Mucosa of descending colon (tissue), 3 donors: ENCODE data around the gene NHSL2. TPM values are rescaled to one million over a fixed set of nuclear protein-coding genes. Genes with fewer than 3 reads are reported as not detected.
"Not testable (repeated sequence)": the region's sequence is repeated elsewhere in the genome, so short reads cannot be mapped to it uniquely, and the experiment has no call there.

Source experiments
- ATAC-seq: fragments of 200-7000 bp; cut with Tn5 transposase; one replicate; pipeline ENCODE4 v1.9.1; 2020; ENCODE audit warnings: mild to moderate bottlenecking, moderate library complexity
- DNase-seq, 3 donors: peaks; one replicate each; pipeline ENCODE4 v3.0.0-alpha.2; 2020
- H3K36me3 ChIP-seq: fragments of 200-600 bp; one replicate; pipeline ENCODE4 v1.8.0; 2021; ENCODE audit warnings: low read depth, mild to moderate bottlenecking
- H3K4me1 ChIP-seq: fragments of 200-600 bp; one replicate; pipeline ENCODE4 v1.8.0; 2021; ENCODE audit warnings: low read depth, mild to moderate bottlenecking
- H3K4me3 ChIP-seq: fragments of 200-600 bp; one replicate; pipeline ENCODE4 v1.8.0; 2021; ENCODE audit warnings: mild to moderate bottlenecking
- H3K9me3 ChIP-seq: fragments of 200-600 bp; one replicate; pipeline ENCODE4 v1.8.0; 2021; ENCODE audit warnings: mild to moderate bottlenecking
- CTCF ChIP-seq: fragments of 200-600 bp; IDR thresholded peaks from one replicate; pipeline ENCODE4 v1.8.0; 2022; ENCODE audit warnings: antibody characterized with exemption, mild to moderate bottlenecking
- intact Hi-C, 2 donors: fragments of 100-400 bp; cut with DNase I in 1 of 2; cut with micrococcal nuclease in 1 of 2; formaldehyde crosslinking; loops; one replicate each; pipeline versions ENCODE4 v1.11.0 to v1.11.1; 2022; cut with DNase I, micrococcal nuclease
- long read RNA-seq, 2 donors: library from polyadenylated mRNA; unstranded; transcript quantifications; one replicate each; pipeline ENCODE4 v2.0.0, GENCODE V29; 2019 to 2021
- total RNA-seq, 3 donors: library from RNA; stranded (reverse); fragmentation: NEBNext Ultra II Directional in 2 of 3; extraction: Animal tissue kit (Norgen Biotek cat#: 25700) in 2 of 3; gene quantifications; one replicate each; pipeline versions ENCODE4 v1.2.1 to v1.2.4, GENCODE V29; 2021 to 2023
- donor health status: DM: no; HTN: no; CAD: no; lungs with moderate emphysema.
- donor health status: DM: no; HTN: no; CAD: no.
- donor health status: DM: no; HTN: yes; CAD: no.

Gene NHSL2
- total RNA-seq = 10 to 100 TPM in 1 of 3 donors, 1 to 10 TPM in 2; 1.2 to 11.8 (median 4.8) TPM
- long read RNA-seq, donor 1, partial matches to known transcripts = 0 of 4 reads
- long read RNA-seq, donor 1, other reads (novel, unspliced or antisense) = 4 of 4 reads
- long read RNA-seq, donor 2 = 0 reads

- no peak for ATAC-seq
- Histone ChIP-seq H3K4me1 (no peaks in the 10 kb centered on the region), H3K36me3 (no peaks in the 10 kb centered on the region), H3K9me3 (no peaks in the 10 kb centered on the region), H3K4me3 (no peak within 1 kb of the TSS)
- intact Hi-C loops = no loop called here
- TF ChIP-seq CTCF = no peak
- peak in 1 of 3 donors; percentile 16 for DNase-seq
Observed at GRCh38 chrX:71910643-71910985, at the start of gene NHSL2. TSS of gene NHSL2 (plus strand) at chrX:71910845.

GRCh38 chrX:71867680-71868079 is 43.0 kb upstream of the NHSL2 start:
- Histone ChIP-seq H3K4me1 (no peaks in the 10 kb centered on the region), H3K9me3 (no peaks in the 10 kb centered on the region), H3K36me3 (no peaks in the 10 kb centered on the region), H3K4me3 (no peak overlapping the region)
- ATAC-seq (no peak), DNase-seq (no peak)
- TF ChIP-seq CTCF = no peak
- intact Hi-C loops = no loop called here

- H3K36me3 ChIP-seq, intact Hi-C loops, H3K9me3 ChIP-seq, ATAC-seq, H3K4me1 ChIP-seq, H3K4me3 ChIP-seq, DNase-seq: not testable (repeated sequence)
Observed at GRCh38 chrX:71869566-71869965, 41.1 kb upstream of the NHSL2 start.

- no peak for TF ChIP-seq CTCF
- Histone ChIP-seq H3K36me3 (no peaks in the 10 kb centered on the region), H3K4me1 (no peaks in the 10 kb centered on the region), H3K4me3 (no peak overlapping the region), H3K9me3 (no peaks in the 10 kb centered on the region)
- intact Hi-C loops = no loop called here
- peak; percentile 26 for ATAC-seq
- DNase-seq = no peak
Observed at GRCh38 chrX:71870208-71871098, 40.2 kb upstream of the NHSL2 start.

- no peak for DNase-seq
- no peak for ATAC-seq
- Histone ChIP-seq H3K36me3 (no peaks in the 10 kb centered on the region), H3K4me3 (no peak overlapping the region), H3K4me1 (no peaks in the 10 kb centered on the region), H3K9me3 (no peaks in the 10 kb centered on the region)
- no peak for TF ChIP-seq CTCF
- intact Hi-C loops = no loop called here
Observed at GRCh38 chrX:71871367-71871766, 39.3 kb upstream of the NHSL2 start.
